Skin epidermis (tissue), 12 donors: Measurements from ENCODE around the gene MIER2.

Source experiments
- H3K27ac ChIP-seq, 21 experiments: fragments of 200-600 bp; sonication (generic) in 11 of 21; one replicate each; pipeline ENCODE4 v1.5.0; 2020; ENCODE audit warnings: mild to moderate bottlenecking in 3 of 21, inconsistent platforms in 2 of 21, moderate library complexity in 2 of 21
- H3K4me3 ChIP-seq, 7 experiments: fragments of 200-600 bp; sonication (generic) in 2 of 7; one replicate each; pipeline ENCODE4 v1.5.0; 2020; ENCODE audit warnings: inconsistent platforms in 2 of 7, mild to moderate bottlenecking in 2 of 7, moderate library complexity in 1 of 7

Gene MIER2

DNA sequence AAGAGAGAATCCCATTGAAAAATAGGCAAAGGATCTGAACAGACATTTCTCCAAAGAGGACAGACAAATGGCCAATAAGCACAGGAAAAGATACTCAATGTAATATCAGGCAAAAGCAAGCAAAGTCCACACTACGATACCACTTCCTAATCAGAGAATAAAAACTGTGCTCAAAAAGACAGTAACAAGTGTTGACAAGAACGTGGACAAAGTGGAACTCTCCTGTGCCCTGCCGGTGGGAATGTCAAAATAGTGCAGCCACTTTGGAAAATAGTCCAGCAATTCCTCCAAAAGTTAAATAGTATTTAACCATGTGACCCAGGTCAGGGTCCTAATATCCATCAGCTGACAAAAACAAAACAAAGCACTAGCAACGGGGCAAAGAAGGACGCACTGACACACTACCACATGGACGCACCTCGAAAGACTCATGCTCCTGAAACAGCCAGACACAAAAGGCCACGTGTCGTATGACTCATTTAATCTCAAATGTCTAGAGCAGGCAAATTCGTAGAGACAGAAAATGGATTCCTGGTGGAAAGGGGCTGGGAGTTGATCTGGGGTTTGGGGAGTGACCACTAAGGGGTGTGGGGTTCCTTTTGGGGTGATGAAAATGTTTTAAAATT lies 5.2 kb downstream of the MIER2 start:
- Histone ChIP-seq H3K4me3 (no peak overlapping the region), H3K27ac (no peak overlapping the region)

DNA sequence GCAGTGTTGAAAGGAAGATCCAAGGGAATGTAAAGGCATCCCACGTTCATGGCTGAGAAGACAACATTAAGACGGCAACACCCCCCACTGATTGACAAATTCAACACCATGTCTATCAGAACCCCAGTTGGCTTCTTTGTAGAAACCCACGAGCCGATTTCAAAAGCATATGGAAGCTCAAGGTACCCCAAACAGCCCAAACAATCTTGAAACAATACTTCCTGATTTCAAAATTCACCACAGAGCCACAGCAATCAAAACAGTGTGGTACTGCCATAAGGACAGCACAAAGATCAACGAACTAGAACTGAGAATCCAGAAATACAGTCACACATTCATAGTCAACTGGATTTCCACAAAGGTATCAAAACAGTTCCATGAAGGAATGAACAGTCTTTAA lies 6.2 kb downstream of the MIER2 start:
- H3K27ac ChIP-seq, result no peak overlapping the region

DNA sequence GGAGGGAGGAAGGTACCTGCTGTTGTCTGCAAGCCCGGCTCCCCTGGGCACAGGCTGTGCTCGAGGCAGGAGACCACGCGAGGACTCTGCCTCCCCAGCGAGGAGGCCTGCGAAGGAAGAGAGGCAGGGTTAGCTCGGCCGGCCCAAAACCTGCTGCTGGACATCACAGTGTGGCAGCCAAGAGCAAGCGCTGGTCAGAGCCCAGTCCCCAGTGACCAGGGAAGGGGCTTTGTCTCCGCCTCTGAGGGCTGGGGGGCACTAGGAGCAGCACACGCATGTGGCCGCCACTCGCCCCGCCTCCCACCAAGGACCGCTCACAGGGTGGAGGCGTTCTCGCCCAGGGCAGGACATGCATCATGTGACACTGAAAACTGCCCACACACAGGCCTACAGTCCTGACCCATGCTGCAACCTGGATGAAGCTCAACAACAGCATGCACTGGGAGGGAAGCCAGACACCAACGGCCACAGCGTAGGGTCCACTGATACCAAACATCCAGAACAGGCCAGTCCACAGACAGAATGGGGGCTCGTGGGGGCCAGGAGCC lies 8.5 kb downstream of the MIER2 start:
- Histone ChIP-seq H3K4me3 (no peak overlapping the region), H3K27ac (no peak overlapping the region)

More for the DNA sequence above, 6.2 kb downstream of the MIER2 start:
- H3K4me3 ChIP-seq, result no peak overlapping the region

DNA sequence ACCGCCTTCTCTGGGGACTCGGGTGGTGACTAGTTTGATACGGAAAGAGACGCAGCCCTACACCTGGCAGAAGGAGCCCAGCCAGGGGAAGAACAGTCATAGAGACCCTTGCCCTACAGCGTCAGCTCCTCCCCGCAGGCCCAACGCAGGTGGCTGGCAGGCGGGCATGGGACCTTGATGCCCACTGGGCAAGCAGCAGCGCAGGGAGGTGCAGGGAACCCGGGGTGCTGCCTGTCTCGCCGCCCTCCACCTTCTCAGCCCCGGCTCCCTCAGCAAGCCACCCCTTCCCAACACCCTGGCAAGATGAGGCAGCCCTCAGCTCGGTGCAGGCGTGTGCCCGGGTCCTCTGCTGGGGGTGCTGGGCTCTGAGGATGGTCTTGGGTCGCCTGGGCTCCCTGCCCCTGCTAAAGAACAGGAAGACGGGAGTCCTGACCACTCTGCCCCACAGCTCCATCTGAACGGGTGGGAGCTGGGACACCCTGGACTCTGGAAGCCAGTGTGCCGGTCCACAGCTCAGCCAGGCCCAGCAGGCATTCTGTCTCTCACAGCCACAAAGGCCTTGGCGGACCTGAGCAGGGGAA lies 9.0 kb downstream of the MIER2 start:
- Histone ChIP-seq H3K27ac (no peak overlapping the region), H3K4me3 (no peak overlapping the region)

DNA sequence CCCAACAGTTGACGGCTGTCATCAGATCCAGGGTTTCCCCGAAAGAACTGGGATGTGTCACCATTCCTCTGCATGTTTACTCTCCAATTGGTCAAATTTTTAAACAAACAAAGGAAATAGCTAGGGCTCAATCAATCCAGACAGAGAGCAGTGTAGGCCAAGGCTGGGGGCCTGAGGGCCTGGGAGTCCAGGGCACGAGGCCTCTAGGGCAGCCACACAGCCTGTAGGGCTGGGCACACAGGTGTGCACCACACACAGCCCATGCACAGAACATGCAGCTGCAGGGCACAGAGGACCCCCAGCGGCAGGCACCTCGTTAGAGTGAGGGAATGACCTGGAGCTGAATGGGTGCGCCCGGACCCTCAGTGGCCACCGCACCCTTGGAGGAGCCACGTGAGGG lies 9.5 kb downstream of the MIER2 start:
- H3K27ac ChIP-seq, result no peak overlapping the region
- H3K4me3 ChIP-seq, result no peak overlapping the region

DNA sequence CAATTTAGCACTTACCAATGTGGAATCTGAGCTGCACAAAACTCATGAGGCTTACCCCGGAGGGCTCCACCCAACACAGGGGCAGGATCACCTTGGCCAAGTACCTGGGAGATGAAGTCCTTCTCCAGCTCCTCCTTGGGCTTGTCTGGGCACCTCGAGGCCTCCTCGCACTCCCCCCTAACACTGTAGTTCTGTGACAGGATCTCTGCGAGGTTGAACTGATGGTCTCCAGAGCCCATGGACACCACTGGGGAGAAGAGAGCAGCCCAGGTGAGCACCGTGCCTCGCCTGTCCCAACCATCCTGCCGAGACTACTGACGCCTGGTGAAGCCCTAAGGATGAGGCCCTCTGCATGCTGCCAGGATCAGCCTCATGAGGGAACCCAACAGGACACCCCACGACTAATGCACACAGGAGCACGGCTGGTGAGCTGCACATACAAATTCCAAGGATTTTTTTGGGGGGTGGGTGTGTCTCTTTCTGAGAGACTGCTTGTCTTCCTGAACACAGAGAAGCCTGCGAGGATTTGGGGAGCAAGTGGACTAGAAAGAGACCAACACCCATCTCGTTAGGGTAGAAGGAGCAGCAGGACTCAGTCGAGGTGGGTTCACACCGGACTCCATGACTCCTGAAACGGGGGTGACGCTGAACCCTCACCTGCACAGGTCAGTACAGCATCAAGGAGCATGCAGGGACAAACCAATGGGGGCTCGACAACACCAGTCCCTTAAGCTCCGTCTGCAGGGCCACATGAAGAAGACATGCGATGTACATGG lies 10.1 kb downstream of the MIER2 start:
- Histone ChIP-seq H3K27ac (no peak overlapping the region), H3K4me3 (no peak overlapping the region)

DNA sequence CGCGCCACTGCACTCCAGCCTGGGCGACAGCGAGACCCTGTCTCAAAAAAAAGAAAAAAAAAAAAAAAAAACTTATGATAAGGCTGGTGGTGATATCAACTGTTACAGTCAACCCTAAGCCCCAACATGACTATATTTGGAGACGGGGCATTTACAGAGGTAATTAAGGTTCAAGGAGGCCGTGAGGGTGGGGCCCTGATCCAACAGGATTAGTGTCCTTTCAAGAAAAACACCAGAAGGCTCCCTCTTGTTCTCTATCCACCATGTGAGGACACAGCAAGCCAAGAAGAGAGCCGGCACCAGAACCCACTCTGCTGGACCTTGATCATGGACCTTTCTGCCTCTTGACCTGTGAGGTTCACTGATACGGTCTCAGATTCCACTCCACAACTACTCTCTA lies 14.1 kb downstream of the MIER2 start:
- Histone ChIP-seq H3K27ac (no peak overlapping the region), H3K4me3 (no peak overlapping the region)

DNA sequence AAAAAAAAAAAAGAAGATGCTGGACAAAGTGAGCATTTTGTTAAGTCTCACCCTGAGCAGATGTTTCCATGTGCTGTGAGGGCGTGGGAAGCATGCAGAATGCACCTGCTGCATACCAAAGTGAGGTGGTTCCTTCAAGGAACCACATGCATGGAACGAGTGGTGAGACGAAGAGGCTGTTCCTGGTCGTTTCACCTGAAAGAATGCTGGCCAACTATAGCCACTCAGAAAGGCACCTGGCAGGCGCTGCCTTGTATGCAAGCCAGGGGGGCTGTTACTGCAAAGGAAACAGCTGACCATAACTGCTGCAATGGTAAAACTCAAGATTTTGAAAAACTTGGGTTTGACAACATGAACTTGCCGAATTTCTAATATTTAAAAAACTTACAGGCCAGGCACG lies 14.7 kb downstream of the MIER2 start:
- no peak overlapping the region for H3K27ac ChIP-seq

DNA sequence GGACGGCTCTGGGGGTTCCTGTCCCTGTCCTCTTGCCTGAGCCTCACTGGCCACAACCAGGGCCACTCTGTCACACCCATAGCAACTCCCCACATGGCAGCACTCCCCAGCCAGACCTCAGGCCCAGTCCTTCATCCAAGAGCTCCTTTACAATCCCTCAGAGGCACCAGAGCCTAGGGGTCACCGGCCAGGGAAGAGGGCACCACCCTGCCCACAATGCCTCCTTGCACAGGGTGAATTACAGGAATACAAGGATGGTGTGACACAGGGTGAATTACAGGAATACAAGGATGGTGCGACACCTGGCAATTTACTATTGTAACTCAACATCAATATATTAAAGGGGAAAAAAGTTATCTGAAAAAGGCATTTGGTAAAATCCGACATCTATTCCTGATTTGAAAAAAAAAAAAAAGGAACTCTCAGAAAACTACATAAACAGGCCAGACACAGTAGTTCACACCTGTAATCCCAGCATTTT lies 16.5 kb downstream of the MIER2 start:
- Histone ChIP-seq H3K4me3 (no peak overlapping the region), H3K27ac (no peak overlapping the region)

More for the DNA sequence above, 14.7 kb downstream of the MIER2 start:
- no peak overlapping the region for H3K4me3 ChIP-seq

DNA sequence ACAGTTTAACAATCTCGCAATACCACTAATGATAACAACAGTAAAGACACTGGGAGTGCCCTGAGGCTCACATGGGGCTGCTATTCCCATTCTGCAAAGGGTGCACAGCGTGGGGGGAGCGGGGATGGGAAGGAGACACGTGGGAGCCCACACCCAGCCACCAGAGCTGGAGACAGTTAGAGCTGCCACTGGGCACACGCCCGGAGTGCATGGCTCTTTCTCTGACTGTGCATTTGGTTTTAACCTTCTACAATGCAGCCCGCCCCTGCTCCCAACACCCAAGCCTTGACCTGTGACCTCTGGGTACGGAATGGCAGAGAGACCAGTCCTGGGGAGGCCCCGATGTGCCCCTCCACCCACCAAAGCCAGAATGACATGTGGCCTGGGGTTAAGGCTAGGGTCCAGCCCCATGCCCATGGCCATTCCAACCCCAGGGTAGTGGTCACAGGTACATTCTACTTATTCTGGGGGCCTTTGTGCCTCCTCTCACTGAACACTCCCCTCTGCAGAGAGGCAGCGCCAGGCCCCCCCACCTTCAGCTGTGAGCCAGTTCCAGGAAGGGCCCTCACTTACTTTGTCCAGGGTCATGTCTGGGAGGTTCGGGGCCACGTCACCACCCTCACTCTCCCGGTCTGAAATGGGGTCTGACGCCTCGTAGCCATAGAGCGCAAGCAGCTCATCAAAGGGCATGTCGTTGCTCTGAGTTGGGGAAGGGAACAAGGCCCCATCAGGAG lies 17.1 kb downstream of the MIER2 start:
- no peak overlapping the region for H3K4me3 ChIP-seq
- no peak overlapping the region for H3K27ac ChIP-seq

DNA sequence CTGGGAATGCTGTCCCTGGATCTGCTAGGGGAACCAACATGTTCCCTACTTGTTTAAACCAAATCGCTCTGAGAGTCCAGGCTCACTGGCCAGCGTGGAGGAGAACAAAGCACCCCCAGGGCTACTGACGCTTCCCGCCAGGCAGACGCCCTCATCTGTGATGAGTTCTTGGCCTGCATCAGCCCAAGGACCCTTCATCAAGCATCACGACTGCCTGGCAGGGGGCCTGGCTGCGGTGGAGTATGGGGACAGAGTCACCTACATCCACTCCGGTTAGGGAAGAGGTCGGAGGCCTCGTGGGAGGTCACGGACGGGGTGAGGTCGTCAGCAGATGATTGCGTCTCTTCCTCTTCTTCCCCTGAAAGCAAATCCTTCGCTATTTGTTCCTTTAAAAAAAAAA lies 17.7 kb downstream of the MIER2 start:
- no peak overlapping the region for H3K4me3 ChIP-seq
- H3K27ac ChIP-seq, result no peak overlapping the region

DNA sequence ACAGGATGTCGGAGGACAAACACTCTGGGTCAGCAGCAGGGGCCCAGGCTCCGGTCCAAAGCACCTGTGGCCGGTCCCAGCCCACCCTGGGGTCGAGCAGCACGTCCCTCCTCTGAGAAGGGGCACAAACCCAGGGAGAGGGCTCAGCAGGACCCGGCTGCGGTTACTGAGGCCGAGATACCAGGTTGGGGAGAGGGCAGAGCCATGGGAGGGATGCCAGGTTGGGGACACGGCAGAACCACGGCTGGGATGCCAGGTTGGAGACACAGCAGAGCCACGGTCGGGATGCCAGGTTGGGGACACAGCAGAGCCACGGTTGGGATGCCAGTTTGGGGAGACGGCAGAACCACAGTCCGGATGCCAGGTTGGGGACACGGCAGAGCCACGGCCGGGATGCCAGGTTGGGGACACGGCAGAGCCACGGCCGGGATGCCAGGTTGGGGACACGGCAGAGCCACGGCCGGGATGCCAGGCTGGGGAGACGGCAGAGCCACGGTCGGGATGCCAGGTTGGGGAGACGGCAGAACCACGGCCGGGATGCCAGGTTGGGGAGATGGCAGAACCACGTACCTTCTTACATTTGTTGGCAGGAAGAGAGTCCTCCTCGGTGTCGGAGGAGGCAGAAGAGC lies 18.5 kb downstream of the MIER2 start:
- H3K4me3 ChIP-seq, result no peak overlapping the region
- H3K27ac ChIP-seq, result no peak overlapping the region

DNA sequence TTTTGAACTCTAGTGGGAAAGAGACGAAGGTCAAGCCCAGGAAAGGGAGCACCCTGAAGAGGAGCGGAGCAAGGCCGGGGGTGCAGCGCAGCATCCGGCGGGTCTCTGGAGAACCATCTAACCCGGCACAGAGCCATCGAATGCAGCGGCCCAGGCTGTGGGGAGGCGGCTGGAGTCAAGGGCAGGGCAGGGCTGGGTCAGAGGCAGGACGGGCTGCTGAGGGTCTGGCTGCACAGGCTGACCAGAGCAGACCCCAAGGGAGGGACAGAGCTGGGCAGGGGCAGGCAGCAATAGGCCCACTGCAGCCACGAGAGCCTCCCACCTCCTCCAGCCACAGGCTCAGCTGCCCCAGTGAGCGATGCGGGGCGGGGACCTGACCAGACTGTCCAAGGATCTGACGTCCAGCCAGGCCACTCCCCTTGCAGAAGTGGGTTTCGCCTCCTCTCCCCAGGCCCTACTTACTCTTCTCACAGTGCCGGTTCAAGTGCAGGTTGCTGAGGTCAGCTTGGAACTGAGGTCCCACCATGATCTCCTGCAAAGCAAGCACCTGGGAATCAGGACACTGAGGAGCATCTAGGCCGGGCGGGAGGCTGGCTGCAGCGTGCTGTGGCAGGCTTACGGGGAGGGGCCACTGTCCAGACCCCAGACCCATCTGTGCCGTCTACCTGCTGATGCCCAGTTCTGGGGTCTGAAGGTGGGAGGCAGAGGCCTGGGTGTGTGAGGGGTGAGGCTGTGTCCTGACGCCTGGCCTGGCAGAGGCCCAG lies 19.2 kb downstream of the MIER2 start:
- Histone ChIP-seq H3K4me3 (no peak overlapping the region), H3K27ac (no peak overlapping the region)

DNA sequence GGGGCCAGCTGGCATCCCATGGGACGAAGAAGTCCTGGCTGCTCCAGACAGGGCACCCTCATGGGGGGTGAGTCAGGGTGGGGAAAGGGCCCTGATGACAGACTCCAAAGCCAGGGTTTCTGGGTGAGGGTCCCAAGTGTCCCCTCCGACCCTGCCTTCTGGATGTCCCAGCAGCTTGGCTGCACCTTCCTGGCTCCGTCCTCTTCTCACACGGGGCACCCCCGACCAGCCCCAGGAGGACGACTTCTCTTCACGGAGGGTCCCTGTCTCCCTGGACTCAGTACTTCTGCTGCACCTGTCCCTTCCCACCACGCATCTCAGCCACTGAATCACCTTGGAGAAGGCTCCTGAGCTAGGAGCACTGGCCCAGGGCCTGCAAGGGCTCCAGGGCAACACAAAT lies 19.9 kb downstream of the MIER2 start:
- Histone ChIP-seq H3K4me3 (no peak overlapping the region), H3K27ac (no peak overlapping the region)

DNA sequence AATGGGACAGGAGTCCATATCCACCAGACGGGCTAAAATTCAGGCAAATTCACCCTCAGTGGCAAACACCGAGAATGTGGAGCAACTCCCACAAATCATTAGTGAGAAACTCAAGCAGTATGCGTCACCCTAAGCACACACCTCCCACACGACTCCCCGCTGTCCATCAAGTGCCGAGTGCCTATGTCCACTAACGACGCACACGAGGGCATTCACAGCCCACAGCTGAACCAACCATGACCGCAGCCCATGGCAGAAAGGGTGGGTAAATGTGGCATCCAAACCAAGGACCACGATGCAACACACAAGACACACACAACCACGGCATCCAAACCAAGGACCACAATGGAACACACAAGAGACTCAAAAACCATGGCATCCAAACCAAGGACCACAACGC lies 22.0 kb downstream of the MIER2 start:
- no peak overlapping the region for H3K4me3 ChIP-seq

DNA sequence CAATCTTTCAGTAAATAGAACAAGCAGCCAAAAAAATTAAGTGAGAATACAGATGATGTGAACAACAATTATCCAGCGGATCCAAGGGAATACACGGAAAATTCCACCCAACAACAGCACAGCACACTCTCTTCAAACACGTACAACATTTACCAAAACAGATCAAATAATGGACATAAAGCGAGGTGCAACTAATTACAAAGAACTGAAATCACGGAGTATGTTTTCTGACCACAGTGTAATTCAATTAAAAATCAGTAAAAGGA lies 26.2 kb downstream of the MIER2 start:
- Histone ChIP-seq H3K4me3 (no peak overlapping the region), H3K27ac (no peak overlapping the region)

More for the DNA sequence above, 22.0 kb downstream of the MIER2 start:
- H3K27ac ChIP-seq, result no peak overlapping the region

DNA sequence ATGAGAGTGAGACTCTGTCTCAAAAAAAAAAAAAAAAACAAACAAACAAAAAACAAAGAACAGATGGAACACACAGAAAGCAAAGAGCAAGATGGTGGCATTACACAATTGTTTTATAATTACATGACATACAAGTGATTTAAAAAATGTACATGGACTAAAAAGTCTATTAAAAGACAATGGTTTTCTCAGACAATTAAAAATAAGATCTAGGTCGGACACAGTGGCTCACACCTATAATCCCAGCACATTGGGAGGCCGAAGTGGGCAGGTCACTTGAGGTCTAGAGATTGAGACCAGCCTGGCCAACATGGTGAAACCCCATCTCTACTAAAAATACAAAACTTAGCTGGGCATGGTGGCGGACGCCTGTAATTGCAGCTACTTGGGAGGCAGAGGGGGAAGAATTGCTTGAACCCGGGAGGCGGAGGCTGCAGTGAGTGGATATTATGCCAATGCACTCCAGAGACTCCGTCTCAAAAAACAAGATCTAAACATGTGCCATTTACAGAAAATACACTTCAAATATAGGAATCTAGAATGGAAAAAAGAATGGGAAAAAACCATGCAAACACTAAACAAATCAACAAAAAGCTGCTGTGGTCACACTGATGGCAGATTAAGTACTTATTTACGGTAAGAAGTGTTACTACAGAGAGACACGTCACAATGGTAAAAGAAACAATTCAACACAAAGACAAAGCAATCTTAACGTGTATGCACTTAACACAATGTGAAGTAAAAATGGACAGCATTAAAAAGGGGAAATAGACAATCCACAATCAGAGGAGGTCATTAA lies 26.7 kb downstream of the MIER2 start:
- no peak overlapping the region for H3K4me3 ChIP-seq
- H3K27ac ChIP-seq, result no peak overlapping the region

DNA sequence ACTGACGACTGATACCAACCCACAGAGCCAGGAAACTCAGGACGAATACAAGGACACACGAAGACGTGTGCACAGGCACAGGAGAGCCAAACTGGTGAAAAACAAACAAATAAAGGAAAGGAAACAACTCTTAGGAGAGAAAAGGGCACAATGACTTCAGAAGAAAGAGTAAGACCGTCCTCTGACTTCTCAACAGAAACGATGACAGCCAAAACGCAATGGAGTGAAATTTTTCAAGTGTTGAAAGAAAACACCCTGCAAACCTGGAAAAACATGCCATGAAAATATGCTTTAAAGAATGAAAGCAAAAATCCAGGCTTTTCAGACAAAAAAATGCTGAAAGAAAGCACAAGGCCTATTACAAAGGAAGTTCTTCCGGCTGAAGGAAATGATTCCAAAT lies 28.8 kb downstream of the MIER2 start:
- no peak overlapping the region for H3K4me3 ChIP-seq
- no peak overlapping the region for H3K27ac ChIP-seq
